H1 (cell line): ENCODE data around the gene CCDC175. TPM values are rescaled to one million over a fixed set of nuclear protein-coding genes. Genes with fewer than 3 reads are reported as not detected.

Source experiments
- CTCF ChIA-PET: fragments of 300-600 bp; sonication (Branson Sonifier 250); formaldehyde crosslinking; loops from one replicate; lab custom pipeline; 2021; ENCODE audit not compliant: partially characterized antibody; lab: Charles Lee
- POLR2A ChIA-PET: fragments of 300-600 bp; sonication (Branson Sonifier 250); formaldehyde crosslinking; loops from one replicate; lab custom pipeline; 2021; ENCODE audit warnings: inconsistent platforms; ENCODE audit not compliant: partially characterized antibody; lab: Charles Lee
- DNase-seq, 2 experiments: peaks; one replicate each; pipeline versions ENCODE4 v3.0.0 to v3.0.0-alpha.2; 2010 to 2022; ENCODE audit warnings: low spot score in 2 of 2, low read depth in 1 of 2, mixed read lengths in 1 of 2
- FAIRE-seq: peaks from 2 replicates; lab custom pipeline; 2011; peaks lifted over from hg19 to GRCh38; lab: Jason Lieb, UNC
- H2AFZ ChIP-seq: 2 replicates; pipeline ENCODE4 v1.8.1; 2012; ENCODE audit warnings: low read length, inconsistent platforms
- H2AK5ac ChIP-seq: 2 replicates; pipeline ENCODE4 v1.6.1; 2013; ENCODE audit warnings: low read depth, low read length
- H2BK120ac ChIP-seq: replicated peaks from 2 replicates; pipeline ENCODE3; 2013; ENCODE audit warnings: low read depth, low read length, inconsistent platforms
- H2BK12ac ChIP-seq: 2 replicates; pipeline ENCODE4 v1.6.1; 2013; ENCODE audit warnings: low read depth, low read length
- H2BK15ac ChIP-seq: 2 replicates; pipeline ENCODE4 v1.6.1; 2013; ENCODE audit warnings: low read length
- H2BK20ac ChIP-seq: 2 replicates; pipeline ENCODE4 v1.6.1; 2013; ENCODE audit warnings: low read length
- H2BK5ac ChIP-seq: 2 replicates; pipeline ENCODE4 v1.6.1; 2013; ENCODE audit warnings: low read depth, low read length
- H3K14ac ChIP-seq: 2 replicates; pipeline ENCODE4 v1.6.1; 2013; ENCODE audit warnings: inconsistent platforms; ENCODE audit not compliant: insufficient read length
- H3K18ac ChIP-seq: 2 replicates; pipeline ENCODE4 v1.6.1; 2013; ENCODE audit warnings: low read length; ENCODE audit errors: extremely low read depth
- H3K23ac ChIP-seq: 2 replicates; pipeline ENCODE4 v1.6.1; 2013; ENCODE audit warnings: inconsistent platforms; ENCODE audit not compliant: insufficient read length
- H3K23me2 ChIP-seq: 2 replicates; pipeline ENCODE4 v1.6.1; 2013; ENCODE audit warnings: low read depth, low read length
- H3K27ac ChIP-seq: 2 replicates; pipeline ENCODE4 v1.6.1; 2011; ENCODE audit warnings: low read depth, low read length, inconsistent platforms
- H3K27me3 ChIP-seq, 4 experiments: replicated peaks in 1 of 4; 1 replicate in 1 of 4; 2 replicates in 3 of 4; pipeline versions ENCODE4 v1.6.1 to v1.8.1; 2011 to 2013; ENCODE audit warnings: low read length in 3 of 4, mild to moderate bottlenecking in 3 of 4, inconsistent platforms in 2 of 4, mixed read lengths in 2 of 4, moderate library complexity in 1 of 4; ENCODE audit not compliant: control insufficient read depth in 3 of 4, insufficient read depth in 3 of 4; ENCODE audit errors: extremely low read depth in 1 of 4
- H3K36me3 ChIP-seq, 4 experiments: 2 replicates each; pipeline versions ENCODE4 v1.6.1 to v1.8.1; 2011 to 2013; ENCODE audit warnings: mild to moderate bottlenecking in 4 of 4, low read length in 3 of 4, moderate library complexity in 2 of 4, control low read depth in 1 of 4, inconsistent platforms in 1 of 4; ENCODE audit not compliant: insufficient read depth in 4 of 4, control insufficient read depth in 2 of 4
- H3K4ac ChIP-seq: replicated peaks from 2 replicates; pipeline ENCODE3; 2013; ENCODE audit warnings: low read length, low read depth, mixed read lengths, inconsistent platforms; ENCODE audit not compliant: insufficient read length
- H3K4me1 ChIP-seq, 4 experiments: replicated peaks in 1 of 4; 1 replicate in 1 of 4; 2 replicates in 3 of 4; pipeline versions ENCODE4 v1.6.1 to v1.8.1; 2011 to 2013; ENCODE audit warnings: low read length in 3 of 4, inconsistent platforms in 2 of 4, mixed read lengths in 1 of 4; ENCODE audit not compliant: insufficient read depth in 4 of 4, control insufficient read depth in 3 of 4
- H3K4me2 ChIP-seq, 2 experiments: 2 replicates each; pipeline versions ENCODE4 v1.6.1 to v1.8.1; 2011 to 2013; ENCODE audit warnings: low read depth in 2 of 2, low read length in 2 of 2, control low read depth in 1 of 2, inconsistent platforms in 1 of 2, mild to moderate bottlenecking in 1 of 2; ENCODE audit not compliant: insufficient read depth in 1 of 2
- H3K4me3 ChIP-seq, 4 experiments: fragments of 200-600, 300-600 bp in 1 of 4; sonication (generic), shearing (Covaris generic), sonication (Bioruptor Twin) in 1 of 4; 2 replicates each; pipeline versions ENCODE4 v1.5.1 to v1.8.1; 2011 to 2016; ENCODE audit warnings: low read length in 4 of 4, low read depth in 3 of 4, control low read depth in 2 of 4, inconsistent platforms in 2 of 4, mild to moderate bottlenecking in 2 of 4, mixed read lengths in 1 of 4, moderate library complexity in 1 of 4; ENCODE audit not compliant: insufficient read depth in 2 of 4; ENCODE audit errors: extremely low read depth in 1 of 4
- H3K56ac ChIP-seq: replicated peaks from 2 replicates; pipeline ENCODE3; 2013; ENCODE audit warnings: low read depth, mild to moderate bottlenecking, mixed read lengths, low read length, inconsistent platforms; ENCODE audit not compliant: insufficient read length
- H3K79me1 ChIP-seq: 2 replicates; pipeline ENCODE4 v1.6.1; 2013; ENCODE audit warnings: low read depth, low read length, control low read depth
- H3K79me2 ChIP-seq, 2 experiments: 2 replicates each; pipeline versions ENCODE4 v1.6.1 to v1.8.1; 2012 to 2013; ENCODE audit warnings: low read length in 2 of 2, mild to moderate bottlenecking in 2 of 2, inconsistent platforms in 1 of 2; ENCODE audit not compliant: insufficient read depth in 2 of 2, control insufficient read depth in 1 of 2
- H3K9ac ChIP-seq, 4 experiments: replicated peaks in 1 of 4; 1 replicate in 1 of 4; 2 replicates in 3 of 4; pipeline versions ENCODE4 v1.6.1 to v1.8.1; 2011 to 2013; ENCODE audit warnings: low read depth in 3 of 4, low read length in 3 of 4, control low read depth in 2 of 4, mild to moderate bottlenecking in 2 of 4, moderate library complexity in 2 of 4, inconsistent platforms in 1 of 4; ENCODE audit errors: extremely low read depth in 1 of 4
- H3K9me3 ChIP-seq, 2 experiments: 2 replicates each; pipeline versions ENCODE4 v1.6.1 to v1.8.1; 2012 to 2013; ENCODE audit warnings: mild to moderate bottlenecking in 2 of 2, moderate library complexity in 2 of 2, control low read depth in 1 of 2, inconsistent platforms in 1 of 2, low read depth in 1 of 2, low read length in 1 of 2, mixed read lengths in 1 of 2; ENCODE audit not compliant: insufficient read depth in 2 of 2
- H4K20me1 ChIP-seq, 2 experiments: replicated peaks in 1 of 2; 2 replicates each; pipeline versions ENCODE3 to v1.8.1; 2011 to 2013; ENCODE audit warnings: inconsistent platforms in 2 of 2, low read length in 2 of 2, mild to moderate bottlenecking in 1 of 2; ENCODE audit not compliant: insufficient read depth in 2 of 2, control insufficient read depth in 1 of 2
- H4K5ac ChIP-seq: 2 replicates; pipeline ENCODE4 v1.6.1; 2013; ENCODE audit warnings: low read length, low read depth, mixed read lengths, inconsistent platforms; ENCODE audit not compliant: insufficient read length
- H4K8ac ChIP-seq: 2 replicates; pipeline ENCODE4 v1.8.0; 2013; ENCODE audit warnings: mild to moderate bottlenecking, moderate library complexity, low read length, inconsistent platforms; ENCODE audit not compliant: insufficient read depth; ENCODE audit errors: extremely low read depth
- H4K91ac ChIP-seq: replicated peaks from 2 replicates; pipeline ENCODE3; 2013; ENCODE audit warnings: low read length, mixed read lengths, inconsistent platforms; ENCODE audit not compliant: insufficient read length
- CTCF ChIP-seq, 3 experiments: IDR thresholded peaks; 1 replicate in 2 of 3; 2 replicates in 1 of 3; pipeline versions ENCODE4 v1.5.1 to v1.6.1; 2011; ENCODE audit warnings: low read length in 3 of 3, mild to moderate bottlenecking in 3 of 3, inconsistent platforms in 2 of 3, low read depth in 1 of 3, moderate library complexity in 1 of 3; ENCODE audit not compliant: insufficient read depth in 1 of 3; ENCODE audit errors: control extremely low read depth in 1 of 3
- HDAC2 ChIP-seq, 2 experiments: fragments of 300-600 bp in 1 of 2; sonication (generic) in 1 of 2; IDR thresholded peaks; 2 replicates each; pipeline ENCODE4 v1.6.1; 2011 to 2012; ENCODE audit warnings: low read depth in 2 of 2, low read length in 2 of 2, mild to moderate bottlenecking in 2 of 2, moderate library complexity in 2 of 2, borderline replicate concordance in 1 of 2, inconsistent platforms in 1 of 2
- RBBP5 ChIP-seq: IDR thresholded peaks from 2 replicates; pipeline ENCODE4 v1.7.1; 2012; ENCODE audit warnings: low read depth, mild to moderate bottlenecking, inconsistent platforms, low read length, moderate library complexity, borderline replicate concordance
- WGBS, 2 experiments: shearing (Covaris generic) in 1 of 2; methylation state at CpG; one replicate each; pipeline versions ENCODE4 v1.1.6 to v1.1.7; 2013 to 2015; ENCODE audit warnings: low lambda C conversion rate in 2 of 2, mixed read lengths in 2 of 2, inconsistent platforms in 1 of 2, low coverage in 1 of 2, missing lambda C conversion rate in 1 of 2; ENCODE audit not compliant: insufficient replicate concordance in 2 of 2, insufficient coverage in 1 of 2, insufficient read length in 1 of 2; ENCODE audit errors: extremely low coverage in 1 of 2, missing lambda C conversion rate in 1 of 2; 5-methylcytosine and 5-hydroxymethylcytosine counted together
- polyA plus RNA-seq, 7 experiments: library from polyadenylated mRNA; depleted of rRNA in 3 of 7; stranded (reverse) in 5 of 7; unstranded in 2 of 7; fragments of >200 nt in 5 of 7; fragments of 200-250 nt in 2 of 7; gene quantifications; 1 replicate in 5 of 7; 2 replicates in 1 of 7; 4 replicates in 1 of 7; pipeline versions ENCODE4 v1.2.1 to v1.2.3, GENCODE V29; 2011 to 2013; ENCODE audit warnings: missing spikeins in 2 of 7, mixed read lengths in 2 of 7
- total RNA-seq: library from RNA; stranded (reverse); fragmentation: NEBNext Ultra II Directional; extraction: Animal tissue kit (Norgen Biotek cat#: 25700); gene quantifications from 2 replicates; pipeline ENCODE4 v1.2.1, GENCODE V29; 2021

The CCDC175 gene
- total and polyA plus RNA-seq, 2 of the 8 experiments (the other 6 are each of a cell fraction or from before 2014, with no cell fraction given): 0.19 TPM; not detected in 1

GRCh38 chr14:59492384-59492783, 84.2 kb downstream of the CCDC175 start:
- Histone ChIP-seq H3K9me3 (no peaks in the 10 kb centered on the region), H3K18ac (no peak overlapping the region), H4K8ac (no peak overlapping the region), H3K27ac (no peak overlapping the region), H4K5ac (no peak overlapping the region), H4K20me1 (peaks cover 0 to 4% of the 10 kb centered on the region in 2 experiments), H3K4me2 (no peak overlapping the region), H3K79me1 (peaks cover 3% of the 10 kb centered on the region; the same call in 1 of the 2 replicates), H3K9ac (no peak overlapping the region), H3K4me1 (no peaks in the 10 kb centered on the region), H3K56ac (no peak overlapping the region), H2BK20ac (no peak overlapping the region), H2BK120ac (no peak overlapping the region), H3K4me3 (no peak overlapping the region), H3K23me2 (no peaks in the 10 kb centered on the region), H3K23ac (no peak overlapping the region), H2BK12ac (no peak overlapping the region), H3K27me3 (no peaks in the 10 kb centered on the region), H2BK15ac (no peak overlapping the region), H2AFZ (no peak overlapping the region), H3K36me3 (peaks cover 13 to 67% (median 40%) of the 10 kb centered on the region in 4 experiments), H3K14ac (no peak overlapping the region), H4K91ac (no peak overlapping the region), H2AK5ac (no peak overlapping the region), H3K4ac (no peak overlapping the region), H2BK5ac (no peak overlapping the region), H3K79me2 (peaks cover 0 to 7% of the 10 kb centered on the region in 2 experiments; a peak in 2 of 4 replicates)
- no peak for FAIRE-seq
- ChIA-PET POLR2A (interaction anchor here (0.6 kb wide), 1 partner anchor 248 kb away, joined by 4 read pairs; no protein-coding TSS in a partner anchor), CTCF (interaction anchor here (0.7 to 1.4 kb wide), 3 partner anchors 15 to 644 kb away, joined by 3 to 5 read pairs (median 3); no protein-coding TSS in a partner anchor)
- DNase-seq: no peak
- WGBS, 2 experiments: 94% methylated on average over 1 of the region's 1 CpG; no CpG with 5 or more reads in 1 of the 2 experiments
- no peak for TF ChIP-seq HDAC2 (IDR thresholded peaks at IDR 0.05; ENCODE audit: borderline replicate concordance in 1 of 2, low read depth in 2 of 2, low read length in 2 of 2)
- no peak for TF ChIP-seq CTCF (IDR thresholded peaks at IDR 0.05; ENCODE audit: control extremely low read depth in 1 of 3, insufficient read depth in 1 of 3, low read depth in 1 of 3, low read length in 3 of 3)
- TF ChIP-seq RBBP5: no peak
